ENCODE measurements around the gene NLN. TPM values are rescaled to one million over a fixed set of nuclear protein-coding genes. Genes with fewer than 3 reads are reported as not detected.

NLN gene
- total and polyA plus RNA-seq, 9 of the 15 experiments (the other 6 are each of a cell fraction or from before 2014, with no cell fraction given): 6.9 to 45.2 (median 28.8) TPM

GRCh38 chr5:65718576-65719310 is 3.3 kb upstream of the NLN start:
- intact Hi-C loops (cut with micrococcal nuclease): no loop called here
- FAIRE-seq: no peak
- no peak for TF ChIP-seq BHLHE40 (IDR thresholded peaks at IDR 0.05; ENCODE audit: low read length)
- DNase-seq (ENCODE audit: extremely low read depth in 1 of 4, low spot score in 3 of 4): no peak
- no peak overlapping the region for H3K27ac ChIP-seq (ENCODE audit: extremely low read depth, low read depth, low read length)
- H3K4me1 ChIP-seq (replicated peaks in 1 of 2; ENCODE audit: control insufficient read depth in 2 of 2, insufficient read depth in 2 of 2, low read length in 2 of 2): peaks cover 0 to 12% of the 10 kb centered on the region in 2 experiments; a peak in 2 of 5 replicates
- no peak overlapping the region for H3K4me2 ChIP-seq (ENCODE audit: insufficient read depth, low read length)
- no TSS peak for BruUV-seq (replicated peaks)
- no peak overlapping the region for H3K9ac ChIP-seq (ENCODE audit: insufficient read depth in 1 of 2, low read depth in 2 of 2, low read length in 2 of 2)
- no peak overlapping the region for H3K4me3 ChIP-seq
- peaks cover 22% of the 10 kb centered on the region for H3K79me2 ChIP-seq (ENCODE audit: control insufficient read depth, insufficient read depth, low read length)
- ATAC-seq: no peak
- in situ Hi-C loops (cut with MboI): no loop called here
- ChIA-PET CTCF (ENCODE audit: low intra/inter-chr PET ratio) (no interaction called here), POLR2A (no interaction called here)
- no peaks in the 10 kb centered on the region for H4K20me1 ChIP-seq (replicated peaks; ENCODE audit: control insufficient read depth, insufficient read depth, low read length)
- H3K27me3 ChIP-seq (ENCODE audit: control insufficient read depth in 2 of 2, insufficient read depth in 2 of 2, low read length in 2 of 2): no peaks in the 10 kb centered on the region
- no peaks in the 10 kb centered on the region for H3K9me3 ChIP-seq (replicated peaks; ENCODE audit: control insufficient read depth, insufficient read depth, low read depth, low read length)
- no peak overlapping the region for H2AFZ ChIP-seq (ENCODE audit: low read depth, low read length)
- H3K9me1 ChIP-seq (ENCODE audit: control insufficient read depth, insufficient read depth, low read length): no peaks in the 10 kb centered on the region
- peaks cover 18% of the 10 kb centered on the region; the same call in 2 of the 3 replicates for H3K36me3 ChIP-seq (ENCODE audit: control insufficient read depth, insufficient read depth, low read length)

DNA sequence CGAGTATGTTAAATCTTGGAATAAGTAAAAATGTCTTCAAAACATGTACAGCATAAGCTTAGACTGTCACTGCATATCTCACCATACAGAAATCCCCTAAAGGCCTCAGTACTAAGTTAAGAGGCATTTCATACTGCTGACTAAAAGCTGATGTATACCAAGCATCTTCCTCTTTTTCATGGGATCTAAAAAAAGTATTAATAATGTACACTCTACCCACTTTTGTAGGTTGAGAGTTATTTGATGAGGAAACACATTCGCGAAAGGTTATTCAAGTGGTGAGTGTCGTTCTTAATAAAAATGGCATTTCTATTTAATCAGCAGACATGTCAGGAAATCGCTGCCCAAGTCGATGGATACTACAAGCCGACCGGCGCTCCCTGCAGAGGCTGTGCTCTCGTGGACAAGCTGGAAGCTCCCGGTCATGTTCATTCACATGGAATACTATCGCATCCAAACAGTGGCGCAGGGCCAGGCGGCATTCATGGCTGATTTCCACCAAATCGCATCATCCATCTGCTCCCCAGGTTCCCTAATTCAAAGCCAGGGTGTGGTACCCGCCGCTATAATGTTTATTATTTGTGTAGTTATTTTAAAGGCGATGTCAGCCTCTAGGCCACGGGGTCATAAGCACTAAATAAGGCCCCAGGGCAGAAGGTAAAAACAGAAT is 820 bp upstream of the NLN start:
- TSS peak; percentile 41 for BruUV-seq (replicated peaks)
- CTCF ChIA-PET (ENCODE audit: low intra/inter-chr PET ratio): no interaction called here
- Histone ChIP-seq H3K9me3 (replicated peaks; ENCODE audit: control insufficient read depth, insufficient read depth, low read depth, low read length) (no peaks in the 10 kb centered on the region), H3K79me2 (ENCODE audit: control insufficient read depth, insufficient read depth, low read length) (peaks cover 43% of the 10 kb centered on the region), H3K4me1 (replicated peaks in 1 of 2; ENCODE audit: control insufficient read depth in 2 of 2, insufficient read depth in 2 of 2, low read length in 2 of 2) (peaks cover under 1 to 16% of the 10 kb centered on the region in 2 experiments; a peak in 4 of 5 replicates), H3K9ac (ENCODE audit: insufficient read depth in 1 of 2, low read depth in 2 of 2, low read length in 2 of 2) (peak overlapping the region; percentile 77 to 97), H3K4me2 (ENCODE audit: insufficient read depth, low read length) (peak overlapping the region; percentile 84), H3K27ac (ENCODE audit: extremely low read depth, low read depth, low read length) (peak overlapping the region; percentile 78), H3K9me1 (ENCODE audit: control insufficient read depth, insufficient read depth, low read length) (no peaks in the 10 kb centered on the region), H2AFZ (ENCODE audit: low read depth, low read length) (peak overlapping the region; percentile 94), H3K36me3 (ENCODE audit: control insufficient read depth, insufficient read depth, low read length) (peaks cover 15% of the 10 kb centered on the region; the same call in 2 of the 3 replicates), H3K4me3 (peak overlapping the region; percentile 95), H4K20me1 (replicated peaks; ENCODE audit: control insufficient read depth, insufficient read depth, low read length) (no peaks in the 10 kb centered on the region), H3K27me3 (ENCODE audit: control insufficient read depth in 2 of 2, insufficient read depth in 2 of 2, low read length in 2 of 2) (no peaks in the 10 kb centered on the region)
- in situ Hi-C loops (cut with MboI) (no loop called here), intact Hi-C loops (cut with micrococcal nuclease) (loop anchor here (5.0 kb wide), 2 partner anchors 159 to 206 kb away; partner anchors contain the start of genes CENPK, ERBIN and PPWD1)
- whole genome bisulfite sequencing (ENCODE audit: insufficient coverage, low coverage, missing lambda C conversion rate): 2% methylated on average over 19 of the region's 19 CpGs
- POLR2A ChIA-PET: interaction anchor here (0.7 to 3.4 kb wide), 6 partner anchors 8 to 423 kb away, joined by 3 to 14 read pairs (median 3); partner anchors contain the start of genes CENPK, PPWD1 and SREK1
- ATAC-seq (peak; percentile 6), DNase-seq (ENCODE audit: extremely low read depth in 1 of 4, low spot score in 3 of 4) (peak; percentile 15 to 63 (median 23)), FAIRE-seq (no peak)
- TF ChIP-seq CBFA2T3 (IDR thresholded peaks at IDR 0.05): peak; percentile 35
- no peak for TF ChIP-seq ZNF175 (CRISPR knock-in tag; IDR thresholded peaks at IDR 0.05; ENCODE audit: low read depth)
- no peak for TF ChIP-seq SNRNP70 (optimal IDR thresholded peaks at IDR 0.05; ENCODE audit: low read depth, low read length)
- no peak for TF ChIP-seq TGIF2 (CRISPR knock-in tag; IDR thresholded peaks at IDR 0.05)
- TF ChIP-seq ZNF277 (CRISPR knock-in tag; IDR thresholded peaks at IDR 0.05; ENCODE audit: borderline replicate concordance): no peak
- TF ChIP-seq OTX1 (CRISPR knock-in tag; IDR thresholded peaks at IDR 0.05): no peak
- no peak for TF ChIP-seq HNRNPUL1 (IDR thresholded peaks at IDR 0.05; ENCODE audit: low read length)
- no peak for TF ChIP-seq HDAC1 (IDR thresholded peaks at IDR 0.05)
- no peak for TF ChIP-seq POLR2G (IDR thresholded peaks at IDR 0.05; ENCODE audit: low read depth, low read length)
- peak; percentile 43; the same call in 1 of the 2 replicates for TF ChIP-seq NFIC (IDR thresholded peaks at IDR 0.05)
